PC-3 (cell line): Measurements from ENCODE around the gene SLC46A1.

Source experiments
- CTCF ChIP-seq: fragments of 300-600 bp; sonication (generic); conservative IDR thresholded peaks from 2 replicates; pipeline ENCODE4 v1.5.1; 2017; ENCODE audit warnings: antibody characterized with exemption, low read depth, mild to moderate bottlenecking, low read length
- EZH2 ChIP-seq: fragments of 300-600 bp; sonication (generic); IDR thresholded peaks from one replicate; pipeline ENCODE4 v1.6.1; 2017; ENCODE audit warnings: antibody characterized with exemption, mild to moderate bottlenecking, low read length; ENCODE audit not compliant: unreplicated experiment
- EZH2phosphoT487 ChIP-seq: fragments of 300-600 bp; sonication (generic); IDR thresholded peaks from 2 replicates; pipeline ENCODE4 v1.6.1; 2018; ENCODE audit warnings: mild to moderate bottlenecking, antibody characterized with exemption, low read length, borderline replicate concordance

GRCh38 chr17:28398280-28398981 lies 7.6 kb downstream of the SLC46A1 start:
- TF ChIP-seq EZH2 (no peak), CTCF (no peak), EZH2phosphoT487 (no peak)
